ENCODE results near the gene ASMTL.

Gene ASMTL

GRCh38 chrX:1403228-1403627 is 49.5 kb downstream of the ASMTL start:
- DNase-seq (ENCODE audit: low spot score) = no peak

GRCh38 chrX:1401611-1402430 is 50.9 kb downstream of the ASMTL start:
- no peak for DNase-seq (ENCODE audit: low spot score)

GRCh38 chrX:1400742-1401471 is 51.8 kb downstream of the ASMTL start:
- DNase-seq (ENCODE audit: low spot score) = peak; percentile 8

- DNase-seq (ENCODE audit: low spot score) = no peak
Measured at GRCh38 chrX:1400049-1400448, 52.7 kb downstream of the ASMTL start.

- no peak for DNase-seq (ENCODE audit: low spot score)
Measured at GRCh38 chrX:1398431-1399340, 54.0 kb downstream of the ASMTL start.

- no peak for DNase-seq (ENCODE audit: low spot score)
Measured at GRCh38 chrX:1397441-1398270, 55.1 kb downstream of the ASMTL start.

- no peak for DNase-seq (ENCODE audit: low spot score)
Measured at GRCh38 chrX:1397001-1397400, 55.7 kb downstream of the ASMTL start.

- DNase-seq (ENCODE audit: low spot score) = no peak
Measured at GRCh38 chrX:1395646-1396216, 57.0 kb downstream of the ASMTL start.

- no peak for DNase-seq (ENCODE audit: low spot score)
Measured at GRCh38 chrX:1394731-1395501, 57.8 kb downstream of the ASMTL start.

GRCh38 chrX:1393871-1394615 is 58.7 kb downstream of the ASMTL start:
- DNase-seq (ENCODE audit: low spot score) = no peak

- no peak for DNase-seq (ENCODE audit: low spot score)
Measured at GRCh38 chrX:1392376-1393068, 60.2 kb downstream of the ASMTL start.

GRCh38 chrX:1391707-1392375 is 60.9 kb downstream of the ASMTL start, which contains the start of gene SLC25A6:
SLC25A6 (minus strand) TSS chrX:1392113; CDS start chrX:1392009, 104 bp downstream.
- DNase-seq (ENCODE audit: low spot score) = peak; percentile 98

GRCh38 chrX:1391370-1391706 is 61.4 kb downstream of the ASMTL start:
- peak; percentile 94 for DNase-seq (ENCODE audit: low spot score)

GRCh38 chrX:1390621-1391369 is 61.9 kb downstream of the ASMTL start:
- no peak for DNase-seq (ENCODE audit: low spot score)

GRCh38 chrX:1389993-1390285 is 62.8 kb downstream of the ASMTL start:
- no peak for DNase-seq (ENCODE audit: low spot score)

GRCh38 chrX:1389181-1389992 is 63.3 kb downstream of the ASMTL start:
- DNase-seq (ENCODE audit: low spot score) = no peak

GRCh38 chrX:1388651-1389050 is 64.1 kb downstream of the ASMTL start:
- no peak for DNase-seq (ENCODE audit: low spot score)

Data from hematopoietic multipotent progenitor cell treated with erythropoietin and hydrocortisone succinate and interleukin-3 and kit ligand, for 17 days (in vitro differentiated cells).